ENCODE data around the gene CYP4F22.
A peak's percentile ranks its signal among the peaks of the same experiment; 100 is the strongest.

CYP4F22 gene

DNA sequence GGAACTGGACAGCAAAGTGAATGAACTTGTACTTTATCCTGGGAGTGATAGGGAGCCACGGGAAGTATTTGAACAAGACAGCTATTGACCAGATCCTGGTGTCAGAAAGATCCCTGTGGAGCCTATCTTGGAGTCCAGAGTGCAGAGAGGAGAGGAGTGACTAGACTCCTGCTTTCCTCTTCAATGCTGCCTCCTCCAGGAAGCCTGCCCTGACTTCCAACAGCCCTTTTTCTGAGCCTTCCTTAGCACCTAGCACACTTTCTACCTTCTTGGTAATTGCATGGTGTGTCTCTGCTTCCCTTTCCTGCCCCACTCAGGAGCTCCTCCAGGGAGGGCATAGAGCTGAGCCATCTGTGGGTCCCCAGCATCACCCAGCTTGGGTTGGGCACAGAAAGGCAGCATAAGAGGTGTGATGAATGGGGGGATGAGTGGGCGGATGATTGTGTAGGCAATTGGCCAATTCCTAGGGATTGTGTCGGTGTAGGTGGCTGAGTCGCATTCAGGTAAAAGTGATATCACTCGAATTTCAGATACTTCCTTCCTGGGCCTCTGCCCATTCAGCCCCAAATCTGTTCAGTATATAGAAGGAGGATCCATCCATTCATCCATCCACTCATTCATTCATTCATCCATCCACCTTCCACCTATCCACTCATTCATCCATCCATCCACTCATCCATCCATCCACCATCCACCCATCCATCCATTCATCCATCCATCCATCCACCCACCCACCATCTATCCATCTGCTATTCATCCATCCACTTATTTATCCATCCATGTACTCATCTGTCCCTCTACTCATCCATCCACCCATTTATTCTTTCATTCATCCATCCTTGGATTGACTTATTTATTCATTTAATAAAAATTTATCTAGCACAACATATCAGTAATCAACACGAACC lies 26.9 kb downstream of the CYP4F22 start:
- no peak for DNase-seq (ENCODE audit: low read depth in 2 of 2)

GRCh38 chr19:15536350-15536749 lies 28.0 kb downstream of the CYP4F22 start:
- DNase-seq (ENCODE audit: low read depth in 2 of 2), result no peak

GRCh38 chr19:15538774-15539173 lies 30.4 kb downstream of the CYP4F22 start:
- no peak for DNase-seq (ENCODE audit: low read depth in 2 of 2)

DNA sequence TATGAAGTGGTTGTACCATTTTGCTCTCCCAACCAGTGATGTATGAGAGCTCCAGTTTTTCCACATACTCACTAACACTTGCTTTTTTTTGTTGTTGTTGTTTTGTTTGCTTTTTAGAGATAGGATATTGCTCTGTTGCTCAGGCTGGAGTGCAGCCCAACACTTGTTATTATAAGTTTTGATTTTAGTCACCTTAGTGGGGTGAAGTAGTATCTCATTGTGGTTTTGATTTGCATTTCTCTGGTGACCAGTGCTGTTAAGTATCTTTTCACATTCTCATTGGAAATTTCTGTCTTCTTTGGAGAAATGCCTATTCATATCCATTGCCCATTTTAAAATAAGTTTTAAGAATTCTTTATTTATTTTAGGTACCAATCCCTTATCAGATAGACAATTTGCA lies 31.3 kb downstream of the CYP4F22 start:
- DNase-seq (ENCODE audit: low read depth in 2 of 2), result no peak

GRCh38 chr19:15540435-15540834 lies 32.1 kb downstream of the CYP4F22 start:
- no peak for DNase-seq (ENCODE audit: low read depth in 2 of 2)

DNA sequence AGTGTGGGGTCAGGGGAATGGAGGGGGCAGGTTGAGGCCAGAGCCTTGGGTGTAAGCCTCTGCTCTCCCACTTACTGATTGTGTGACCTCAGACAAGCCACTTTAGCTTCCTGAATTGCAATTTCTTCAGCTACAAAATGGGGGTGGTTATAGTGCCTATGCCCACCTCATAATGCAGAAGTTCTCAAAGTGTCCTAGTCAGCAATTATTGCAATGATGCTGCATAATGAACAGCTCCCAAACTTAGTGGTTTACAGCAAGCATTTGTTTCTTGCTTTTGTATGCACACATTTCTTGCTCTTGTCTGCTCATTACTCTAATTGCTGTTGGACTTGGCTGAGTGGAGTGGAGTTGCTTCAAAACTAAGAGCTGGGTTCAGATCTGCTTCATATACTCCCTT lies 36.0 kb downstream of the CYP4F22 start:
- no peak for DNase-seq (ENCODE audit: low read depth in 2 of 2)

- DNase-seq (ENCODE audit: low read depth in 2 of 2), result no peak
These were observed 36.6 kb downstream of the CYP4F22 start for GRCh38 chr19:15544970-15545369.

GRCh38 chr19:15548648-15549047 lies 40.3 kb downstream of the CYP4F22 start:
- DNase-seq (ENCODE audit: low read depth in 2 of 2), result no peak

DNA sequence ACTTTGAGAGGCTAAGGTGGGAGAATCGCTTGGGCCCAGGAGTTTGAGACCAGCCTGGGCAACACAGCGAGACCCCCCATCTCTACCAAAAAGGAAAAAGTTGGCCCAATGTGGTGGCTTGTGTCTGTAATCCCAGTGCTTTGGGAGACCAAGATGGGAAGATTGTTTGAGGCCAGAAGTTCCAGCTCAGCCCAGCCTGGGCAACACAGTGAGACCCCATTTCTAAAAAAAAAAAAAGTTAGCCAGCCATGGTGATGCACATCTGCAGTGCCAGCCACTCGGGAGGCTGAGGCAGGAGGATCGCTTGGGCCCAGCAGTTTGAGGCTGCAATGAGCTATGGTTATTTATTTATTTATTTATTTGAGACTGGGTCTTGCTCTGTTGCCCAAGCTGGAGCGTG lies 41.3 kb downstream of the CYP4F22 start:
- DNase-seq (ENCODE audit: low read depth in 2 of 2), result no peak

DNA sequence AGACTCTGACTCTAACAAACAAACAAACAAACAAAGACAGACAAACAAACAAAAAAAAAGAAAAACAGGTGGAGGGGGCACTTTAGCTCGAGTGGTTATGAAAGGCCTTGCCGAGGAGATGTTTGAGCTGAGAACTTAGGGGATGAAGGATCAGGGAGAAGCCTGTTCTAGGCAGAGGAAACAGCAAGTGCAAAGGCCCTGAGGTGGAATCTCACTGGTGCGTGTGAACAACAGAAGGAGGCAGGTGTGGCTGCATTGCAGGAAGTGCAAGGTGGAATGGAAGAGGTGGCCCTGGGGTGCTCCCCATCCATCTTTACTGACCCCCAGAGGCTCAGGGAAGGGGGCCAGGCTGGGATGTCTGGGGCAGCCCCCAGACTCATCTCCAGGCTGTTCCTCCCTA lies 41.9 kb downstream of the CYP4F22 start:
- no peak for DNase-seq (ENCODE audit: low read depth in 2 of 2)

DNA sequence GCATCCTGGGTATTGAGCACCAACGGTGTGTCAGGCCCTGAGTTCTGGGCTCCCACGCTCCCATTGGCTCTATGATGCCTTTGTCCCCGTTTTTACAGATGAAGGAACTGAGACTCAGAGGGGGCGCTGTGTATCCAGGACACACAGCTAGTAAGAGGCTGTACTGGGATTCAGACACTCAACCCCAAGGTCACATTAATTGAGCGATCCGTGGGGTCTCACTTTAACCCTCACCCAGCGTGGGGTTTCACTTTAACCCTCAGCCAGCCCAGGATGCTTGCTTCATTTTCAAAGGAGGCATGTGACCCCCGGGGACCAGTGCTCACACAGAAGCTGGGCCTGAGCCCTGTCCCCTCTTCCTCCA lies 42.6 kb downstream of the CYP4F22 start:
- no peak for DNase-seq (ENCODE audit: low read depth in 2 of 2)

- peak; percentile 36 to 48 for DNase-seq (ENCODE audit: low read depth in 2 of 2)
These were observed 43.1 kb downstream of the CYP4F22 start for GRCh38 chr19:15551293-15552004.

GRCh38 chr19:15555021-15555420 lies 46.7 kb downstream of the CYP4F22 start:
- DNase-seq (ENCODE audit: low read depth in 2 of 2), result no peak

- peak; percentile 97 to 99 for DNase-seq (ENCODE audit: low read depth in 2 of 2)
These were observed 47.7 kb downstream of the CYP4F22 start for GRCh38 chr19:15555759-15556633.

DNA sequence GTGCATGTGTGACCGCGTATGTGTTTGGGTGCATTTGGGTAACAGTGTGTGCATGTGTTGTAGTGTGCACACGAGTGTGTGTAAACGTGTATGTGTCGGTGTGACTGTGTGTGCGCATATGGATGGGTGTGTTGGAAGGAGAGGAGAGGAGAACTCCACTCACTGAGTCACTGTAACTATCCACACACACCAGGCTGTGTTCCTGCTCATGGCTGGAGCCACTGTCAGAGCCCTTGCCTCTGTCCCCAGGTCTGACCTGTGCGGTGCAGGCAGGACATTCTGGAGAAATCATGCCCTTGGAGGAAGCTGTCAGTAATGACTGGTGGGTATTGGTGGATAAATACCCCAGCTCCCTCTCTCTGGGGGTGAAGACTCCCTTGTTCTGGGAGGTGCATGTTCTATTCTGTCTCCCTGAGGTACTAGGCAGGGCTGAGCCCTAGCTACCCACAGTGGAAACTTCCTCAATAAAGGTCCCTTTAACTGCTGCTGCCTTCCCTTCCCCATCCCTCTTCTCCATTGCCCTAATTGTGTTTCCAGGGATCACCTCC lies 48.4 kb downstream of the CYP4F22 start:
- DNase-seq (ENCODE audit: low read depth in 2 of 2), result no peak

- no peak for DNase-seq (ENCODE audit: low read depth in 2 of 2)
These were observed 48.9 kb downstream of the CYP4F22 start for GRCh38 chr19:15557223-15557622.

GRCh38 chr19:15562145-15562544 lies 53.8 kb downstream of the CYP4F22 start:
- DNase-seq (ENCODE audit: low read depth in 2 of 2), result no peak

- no peak for DNase-seq (ENCODE audit: low read depth in 2 of 2)
These were observed 54.5 kb downstream of the CYP4F22 start for GRCh38 chr19:15562861-15563260.

DNA sequence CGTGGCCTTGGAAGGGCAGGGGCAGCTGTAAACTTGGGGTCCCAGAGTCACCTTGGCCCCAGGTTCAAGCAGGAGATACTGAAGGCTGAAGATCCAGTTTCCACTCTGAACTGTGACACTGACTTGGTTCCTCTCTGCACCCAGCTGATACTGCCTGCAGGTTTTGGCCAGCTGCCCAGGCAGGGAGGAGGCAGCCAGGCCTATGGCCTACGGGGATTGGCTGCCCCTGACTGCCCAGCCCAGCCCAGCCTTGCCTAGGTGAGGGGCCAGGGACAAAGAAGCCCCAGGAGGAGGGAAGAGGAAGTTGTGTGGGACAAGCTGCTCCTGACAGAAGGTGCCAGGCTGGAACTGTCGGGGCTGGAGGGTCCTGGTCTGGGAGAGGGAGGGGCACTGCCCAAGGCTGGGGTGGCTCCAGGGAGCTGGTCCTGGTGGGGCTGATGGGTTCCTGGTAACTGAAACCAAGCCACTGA lies 55.0 kb downstream of the CYP4F22 start:
- DNase-seq (ENCODE audit: low read depth in 2 of 2), result no peak

- no peak for DNase-seq (ENCODE audit: low read depth in 2 of 2)
These were observed 55.6 kb downstream of the CYP4F22 start for GRCh38 chr19:15563931-15564330.

DNA sequence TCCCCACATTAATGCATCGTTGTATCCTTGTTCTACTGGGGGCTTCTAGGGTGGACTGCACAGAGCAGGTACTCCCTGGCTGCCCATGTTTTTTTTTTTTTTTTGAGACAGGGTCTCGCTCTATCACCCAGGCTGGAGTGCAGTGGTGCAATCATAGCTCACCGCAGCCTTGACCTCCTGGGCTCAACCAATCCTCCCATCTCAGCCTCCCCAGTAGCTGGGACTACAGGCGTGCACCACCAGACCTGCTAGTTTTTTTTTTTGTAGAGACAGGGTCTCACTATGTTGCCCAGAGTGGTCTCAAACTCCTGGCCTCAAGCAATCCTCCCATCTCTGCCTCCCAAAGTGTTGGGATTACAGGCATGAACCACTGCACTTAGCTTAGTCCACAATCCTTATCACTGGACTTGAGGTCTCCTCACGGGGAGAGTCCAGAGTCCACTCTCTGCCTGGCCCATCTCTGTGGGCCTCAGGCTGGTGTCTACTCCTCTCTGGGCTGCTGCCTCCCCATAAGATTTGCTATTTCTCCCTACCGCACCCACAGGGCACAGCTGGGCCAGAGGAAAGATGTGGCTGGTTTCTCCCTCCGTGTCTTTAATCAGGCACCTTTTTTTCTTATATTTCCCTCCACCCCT lies 56.3 kb downstream of the CYP4F22 start:
- no peak for DNase-seq (ENCODE audit: low read depth in 2 of 2)
